AML-193 (cell line): ENCODE results near the gene RGL3.
A peak's percentile ranks its signal among the peaks of the same experiment; 100 is the strongest.
"Not testable (repeated sequence)": the region's sequence is repeated elsewhere in the genome, so short reads cannot be mapped to it uniquely, and the experiment has no call there.

Experiments
- DNase-seq, 2 experiments: peaks; one replicate each; lab custom pipeline; 2025; lab: John Stamatoyannopoulos, UW

Gene RGL3

DNA sequence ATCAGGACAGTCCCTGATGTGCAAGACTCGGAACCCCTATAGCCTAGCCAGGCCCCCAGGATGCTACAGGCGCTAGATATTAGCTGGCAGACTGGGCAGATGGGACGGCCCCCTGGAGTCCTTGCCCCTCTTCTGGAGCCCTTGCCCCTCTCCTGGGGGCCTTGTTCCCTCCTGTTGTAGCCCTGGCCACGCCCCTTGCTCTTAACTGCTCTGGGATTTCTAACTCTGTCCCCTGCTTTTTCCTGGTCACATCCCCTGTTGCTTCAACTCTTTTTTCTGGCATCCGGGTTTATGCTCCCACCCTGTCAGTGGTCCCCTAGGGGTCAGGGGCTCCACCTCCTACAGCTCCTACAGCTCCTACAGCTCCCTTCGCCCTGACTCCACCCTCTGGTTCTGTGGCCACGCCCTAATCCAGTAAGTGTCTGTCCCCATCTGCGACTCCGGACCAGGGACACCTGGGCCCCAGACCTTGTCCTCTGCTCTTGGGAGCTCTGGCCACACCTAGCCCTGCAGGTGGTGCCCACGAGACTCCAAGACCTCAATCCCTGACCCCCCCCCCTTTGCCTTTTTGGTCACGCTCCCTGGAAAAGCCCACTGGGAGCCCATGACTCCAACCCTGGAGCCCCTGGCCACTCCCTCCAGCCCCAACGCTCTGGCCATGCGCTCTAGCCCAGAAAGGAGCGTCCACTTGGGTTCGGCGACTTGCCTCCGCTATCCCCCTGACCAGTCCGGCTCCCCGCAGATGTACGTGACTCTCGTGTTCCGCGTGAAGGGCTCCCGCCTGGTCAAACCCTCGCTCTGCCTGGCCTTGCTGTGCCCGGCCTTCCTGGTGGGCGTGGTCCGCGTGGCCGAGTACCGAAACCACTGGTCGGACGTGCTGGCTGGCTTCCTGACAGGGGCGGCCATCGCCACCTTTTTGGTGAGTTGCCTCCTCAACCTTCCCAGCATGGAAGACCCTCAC is 57.1 kb downstream of the RGL3 start:
- no peak for DNase-seq

DNA sequence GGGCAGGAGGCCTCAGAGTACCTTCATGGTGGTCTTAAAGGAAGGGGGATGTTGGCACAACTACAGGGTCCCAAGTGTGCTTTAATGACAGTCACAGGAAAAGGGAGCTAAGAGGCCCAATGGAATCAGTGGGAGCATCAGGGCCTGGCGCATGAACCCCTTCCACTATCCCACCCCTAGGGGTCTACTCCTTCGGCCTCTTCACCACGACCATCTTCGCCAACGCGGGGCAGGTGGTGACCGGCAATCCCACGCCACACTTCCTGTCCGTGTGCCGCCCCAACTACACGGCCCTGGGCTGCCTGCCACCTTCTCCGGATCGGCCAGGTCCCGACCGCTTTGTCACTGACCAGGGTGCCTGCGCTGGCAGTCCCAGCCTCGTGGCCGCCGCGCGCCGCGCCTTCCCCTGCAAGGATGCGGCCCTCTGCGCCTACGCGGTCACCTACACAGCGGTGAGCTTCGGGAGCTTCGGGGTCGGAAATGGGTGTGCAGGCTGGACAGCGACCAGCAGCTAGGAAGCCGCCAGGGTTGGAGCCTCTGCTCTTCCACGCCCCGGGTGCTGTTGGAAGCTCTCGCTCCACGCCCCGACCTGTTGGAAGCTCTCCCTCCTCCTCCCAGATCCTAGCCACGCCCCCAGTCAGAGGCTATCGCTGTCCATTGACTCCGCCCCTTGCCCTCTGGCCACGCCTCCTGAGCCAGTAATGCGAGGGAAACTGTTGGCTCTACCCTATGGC is 57.9 kb downstream of the RGL3 start:
- DNase-seq = no peak

DNA sequence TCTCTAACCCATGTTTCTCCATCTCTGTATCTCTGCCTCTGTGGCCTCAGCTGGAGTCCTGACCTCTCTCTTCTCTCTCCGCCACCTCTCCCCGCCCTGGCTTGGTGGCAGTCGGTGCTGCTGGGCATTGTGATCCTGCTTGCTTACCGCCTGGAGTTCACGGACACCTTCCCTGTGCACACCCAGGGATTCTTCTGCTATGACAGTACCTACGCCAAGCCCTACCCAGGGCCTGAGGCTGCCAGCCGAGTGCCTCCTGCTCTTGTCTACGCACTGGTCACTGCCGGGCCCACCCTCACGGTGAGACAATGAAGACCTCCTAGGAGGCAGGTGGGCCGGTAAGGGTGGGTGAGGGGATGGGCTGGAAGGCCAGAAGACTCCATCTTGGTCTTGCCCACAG is 59.7 kb downstream of the RGL3 start:
- no peak for DNase-seq

DNA sequence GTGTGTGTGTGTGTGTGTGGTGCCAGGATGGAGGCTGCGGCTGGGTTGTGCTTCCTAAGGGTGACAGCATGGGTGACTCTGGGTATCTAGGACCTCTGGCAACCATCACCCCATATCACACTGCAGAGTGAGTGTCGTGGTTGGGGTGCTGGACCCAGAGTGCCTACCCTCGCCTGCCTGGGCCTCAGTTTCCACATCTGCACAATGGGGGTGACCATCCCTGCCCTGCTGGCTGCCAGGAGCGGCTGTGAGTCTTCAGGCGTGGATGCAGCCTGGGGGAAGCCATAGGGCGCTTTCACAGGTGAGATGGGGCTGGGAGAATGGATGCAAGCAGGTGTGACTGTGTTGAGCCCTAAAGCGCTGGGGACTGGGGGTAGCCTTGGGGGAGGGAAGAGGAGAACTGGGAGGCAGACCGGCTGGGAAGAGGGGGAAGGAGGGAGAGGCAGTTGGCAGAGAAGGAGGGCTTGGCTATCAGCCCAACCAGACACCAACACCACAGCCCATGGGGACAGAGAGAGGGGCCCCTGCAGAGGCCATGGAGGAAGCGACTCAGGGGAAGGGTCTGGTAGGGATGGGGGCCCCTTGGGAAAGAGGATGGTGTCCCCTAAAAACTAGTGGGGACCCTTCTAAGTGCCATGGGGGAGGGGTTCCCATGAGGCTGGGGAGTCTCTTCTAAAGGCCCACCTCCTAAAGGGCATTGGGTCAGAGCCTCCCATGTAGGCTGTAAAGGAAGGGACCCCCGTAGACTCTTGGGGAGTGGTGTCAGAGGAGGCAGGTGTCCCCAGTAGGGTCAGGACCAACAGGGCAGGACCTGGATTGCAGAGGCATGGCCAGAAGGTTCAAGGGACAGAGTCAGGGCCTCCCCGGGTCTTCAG is 62.2 kb downstream of the RGL3 start:
- no peak for DNase-seq

DNA sequence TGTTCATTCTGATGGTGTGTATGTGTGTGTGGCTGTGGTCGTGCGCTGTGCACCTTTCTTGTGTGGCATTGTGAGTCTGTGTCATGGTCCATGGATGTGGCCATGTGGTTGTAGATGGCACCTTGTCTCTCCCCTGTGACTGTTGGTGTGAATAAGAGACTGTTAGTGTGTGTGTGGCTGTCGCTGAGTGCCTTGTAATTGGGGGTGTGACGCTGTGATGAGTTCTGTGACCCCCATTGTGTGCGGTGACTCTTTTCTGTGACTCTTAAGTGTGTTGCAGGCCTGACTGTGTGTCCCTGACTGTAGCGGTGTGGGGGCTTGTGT is 63.1 kb downstream of the RGL3 start:
- no peak for DNase-seq

DNA sequence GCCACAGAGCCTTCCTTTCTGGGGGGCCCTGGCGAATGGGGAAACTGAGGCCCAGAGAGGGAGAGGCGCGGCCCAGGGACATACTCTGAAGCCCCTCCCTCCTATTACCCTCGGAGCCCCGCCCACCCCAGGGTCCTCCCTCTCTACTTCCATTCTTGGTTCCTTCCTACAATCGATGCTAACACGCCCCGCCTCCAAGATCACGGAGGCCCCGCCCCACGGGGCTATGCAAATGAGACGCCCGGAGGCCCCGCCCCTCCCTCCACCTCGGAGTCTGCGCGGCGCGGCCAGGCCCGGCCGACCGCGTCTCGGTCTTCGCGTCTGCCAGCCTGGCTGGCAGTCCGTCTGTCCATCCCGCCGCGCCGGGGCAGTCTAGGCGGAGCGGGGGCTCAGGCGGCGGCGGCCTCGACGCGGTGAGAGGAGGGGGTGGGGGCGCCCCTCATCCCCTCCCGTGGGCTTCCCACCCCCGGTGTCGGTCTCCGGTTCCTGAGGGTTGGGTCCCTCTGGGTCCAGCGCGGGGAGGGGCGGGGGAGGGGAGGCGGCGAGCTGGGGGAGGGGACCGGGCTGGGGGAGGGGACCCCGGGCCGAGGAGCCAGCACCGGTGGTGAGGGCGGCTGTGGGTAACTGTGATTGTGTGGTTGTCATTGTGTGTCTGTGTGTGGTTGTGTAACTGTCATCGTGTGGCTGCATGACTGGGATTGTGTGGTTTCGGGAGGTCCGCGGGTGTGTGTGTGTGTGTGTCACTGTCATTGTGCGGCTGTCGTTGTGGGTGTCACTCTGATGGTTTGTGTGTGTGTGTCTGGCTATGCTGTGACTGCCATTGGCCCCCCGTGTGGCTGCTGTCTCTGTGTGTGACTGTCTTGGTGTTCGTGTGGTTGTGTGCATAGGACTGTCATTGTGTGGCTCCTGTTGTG is 63.7 kb downstream of the RGL3 start, which contains the start of gene PLPPR2:
Gene PLPPR2, plus strand, starts transcription at position 273 of the 914 bp plus-strand sequence. CDS start 2,242 bp downstream, outside the sequence.
- DNase-seq = peak; percentile 53 to 71

DNA sequence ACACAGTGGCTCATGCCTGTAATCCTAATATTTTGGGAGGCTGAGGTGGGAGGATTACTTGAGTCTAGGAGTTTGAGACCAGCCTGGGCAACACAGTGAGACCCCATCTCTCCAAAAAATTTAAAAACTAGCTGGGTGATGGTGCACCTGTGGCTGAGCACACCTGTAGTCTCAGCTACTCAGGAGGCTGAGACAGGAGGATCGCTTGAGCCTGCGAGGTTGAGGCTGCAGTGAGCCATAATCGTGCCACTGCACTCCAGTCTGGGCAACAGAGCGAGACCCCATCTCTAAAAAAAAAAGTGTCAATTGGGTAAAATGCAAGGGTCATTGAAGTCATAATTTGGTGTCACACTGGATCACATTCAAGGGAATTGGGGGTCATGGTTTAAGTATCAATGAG is 65.0 kb downstream of the RGL3 start:
- not testable (repeated sequence) for DNase-seq

DNA sequence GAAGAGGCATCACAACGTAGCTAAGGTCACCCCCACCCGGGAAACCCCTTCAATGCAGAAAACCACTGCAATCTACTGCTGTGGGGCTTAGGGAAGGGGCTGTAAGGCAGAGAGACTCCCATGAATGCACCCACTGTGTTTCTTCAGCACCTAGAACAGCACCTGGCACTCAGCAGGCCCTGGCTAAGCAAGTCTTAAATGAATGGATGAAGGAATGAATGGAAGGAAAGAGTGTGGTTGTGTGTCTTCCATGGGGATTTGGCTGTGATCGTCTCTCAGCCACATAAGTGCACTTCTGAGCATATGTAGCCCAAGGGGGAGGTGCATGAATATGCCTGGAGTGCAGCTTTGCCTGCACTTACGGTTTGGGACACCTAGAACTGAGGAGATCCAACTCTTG is 69.9 kb downstream of the RGL3 start:
- no peak for DNase-seq

DNA sequence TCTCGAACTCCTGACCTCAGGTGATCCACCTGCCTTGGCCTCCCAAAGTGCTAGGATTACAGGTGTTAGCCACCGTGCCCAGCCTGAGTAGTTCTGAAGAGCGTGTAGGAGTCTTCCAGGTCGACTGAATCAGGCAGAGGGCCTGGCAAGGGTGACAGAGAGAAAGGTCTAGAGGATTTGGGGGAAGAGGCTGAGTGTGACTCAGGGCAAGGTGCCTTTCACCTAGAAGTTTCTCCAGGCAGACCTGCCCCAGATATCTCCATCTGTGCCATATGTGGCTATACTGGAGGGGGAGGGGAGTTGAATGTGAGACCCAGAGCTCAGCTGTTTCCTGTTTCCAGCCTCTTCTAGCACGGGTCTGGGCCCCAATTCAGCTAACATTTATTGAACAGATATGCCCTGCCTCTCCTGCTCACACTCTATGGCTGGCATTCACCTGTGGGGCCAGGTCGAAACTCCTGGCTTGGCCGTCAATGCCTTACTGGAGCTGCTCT is 71.5 kb downstream of the RGL3 start:
- no peak for DNase-seq

DNA sequence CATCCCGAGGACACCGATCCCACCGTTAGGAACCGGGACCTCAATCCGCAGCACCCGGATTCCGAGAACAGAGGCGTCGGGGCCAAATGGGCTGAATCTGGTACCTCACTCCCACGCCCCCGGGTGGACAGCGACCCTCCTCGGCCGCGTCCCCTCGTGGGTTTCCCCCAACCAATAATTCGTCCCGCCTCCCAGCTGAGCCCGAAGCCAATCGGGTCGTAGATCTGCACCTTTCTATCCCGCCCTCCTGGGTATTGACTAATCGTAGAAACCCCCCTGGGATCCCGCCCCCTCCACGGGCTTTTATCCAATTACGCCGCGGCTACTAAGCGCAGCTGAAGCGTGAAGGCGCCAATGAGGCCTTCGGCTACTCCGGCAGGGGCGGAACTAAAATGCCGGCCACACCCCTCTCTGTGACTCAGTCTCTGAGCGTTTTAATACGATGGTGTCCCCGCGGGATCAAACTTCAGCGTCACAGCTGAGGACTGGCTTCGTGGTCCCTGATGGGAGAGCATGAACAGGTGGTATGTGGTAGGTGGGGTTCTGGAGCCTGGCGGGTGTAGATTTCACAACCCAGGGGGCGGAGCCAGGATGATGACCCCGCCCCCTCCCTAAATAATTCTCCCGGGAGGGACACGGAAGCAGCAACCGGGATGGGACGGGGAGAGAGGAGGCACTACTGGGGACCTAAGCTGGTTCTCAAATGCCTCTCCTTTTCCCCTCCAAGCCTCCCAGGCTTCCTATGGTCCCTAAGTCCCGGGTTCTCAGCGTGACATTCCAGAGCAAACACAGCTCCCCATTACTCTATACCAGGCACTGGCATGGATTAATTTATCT is 72.8 kb downstream of the RGL3 start, which contains the start of the genes CCDC159 and TMEM205:
Gene CCDC159, plus strand, starts transcription at position 416 of the 837 bp plus-strand sequence. Its CDS starts 88 bp downstream, at position 504.
Gene TMEM205, minus strand, starts transcription at position 165 of the 837 bp plus-strand sequence. CDS start 649 bp downstream, outside the sequence.
- DNase-seq = peak; percentile 95 to 96

DNA sequence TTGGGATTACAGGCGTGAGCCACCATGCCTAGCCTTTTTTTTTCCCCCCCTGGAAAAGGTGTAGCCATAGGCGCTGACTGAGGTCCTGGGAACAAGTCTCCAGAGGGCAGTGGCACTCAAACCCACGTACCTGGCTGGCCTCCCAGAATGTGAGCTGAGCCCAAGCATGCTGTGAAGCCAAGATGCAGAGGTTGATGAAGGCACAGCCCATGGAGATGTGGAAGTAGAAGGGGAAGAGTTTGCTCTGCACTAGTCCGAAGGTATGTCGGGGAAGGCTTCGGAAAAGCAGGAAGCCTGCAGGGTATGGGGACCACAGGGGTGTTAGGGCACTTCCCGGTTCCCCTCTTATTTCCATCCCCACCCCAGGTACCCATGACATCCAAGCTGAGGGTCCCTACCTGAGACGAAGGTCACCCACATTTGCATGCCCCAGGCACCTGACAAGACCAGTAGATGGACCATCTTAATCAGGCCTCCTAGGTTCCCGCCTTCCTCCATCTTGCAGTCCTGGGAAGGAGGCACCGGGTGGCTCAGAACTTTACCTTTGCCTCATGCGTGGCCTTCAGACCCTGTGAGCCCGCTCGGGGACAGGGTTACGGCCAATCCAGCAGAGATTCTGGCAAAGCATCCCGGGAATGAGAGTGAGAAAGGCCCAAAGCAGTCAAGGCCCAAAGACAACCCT is 73.9 kb downstream of the RGL3 start:
- no peak for DNase-seq
